HEK293T (cell line): ENCODE results near the gene RAD51.

Source experiments
- BHLHE40 ChIP-seq: fragments of 450-650 bp; IDR thresholded peaks from 2 replicates; pipeline ENCODE4 v1.6.1; 2016; ENCODE audit warnings: mild to moderate bottlenecking, moderate library complexity, borderline replicate concordance
- CTBP1 ChIP-seq: fragments of 450-650 bp; IDR thresholded peaks from 2 replicates; pipeline ENCODE4 v1.6.1; 2016; ENCODE audit warnings: borderline replicate concordance
- FOXA1 ChIP-seq: fragments of 450-650 bp; IDR thresholded peaks from 2 replicates; pipeline ENCODE4 v1.6.1; 2016; ENCODE audit warnings: mild to moderate bottlenecking
- FOXK2 ChIP-seq: fragments of 450-650 bp; IDR thresholded peaks from 2 replicates; pipeline ENCODE4 v1.6.1; 2016; ENCODE audit warnings: mild to moderate bottlenecking
- FOXM1 ChIP-seq: fragments of 450-650 bp; IDR thresholded peaks from 2 replicates; pipeline ENCODE4 v1.6.1; 2017; ENCODE audit warnings: mild to moderate bottlenecking, borderline replicate concordance
- HDGF ChIP-seq: fragments of 450-650 bp; IDR thresholded peaks from 2 replicates; pipeline ENCODE4 v1.6.1; 2017; ENCODE audit warnings: antibody characterized with exemption, borderline replicate concordance
- L3MBTL2 ChIP-seq: fragments of 450-650 bp; conservative IDR thresholded peaks from 2 replicates; pipeline ENCODE4 v1.6.1; 2016; ENCODE audit warnings: mild to moderate bottlenecking
- LEF1 ChIP-seq: fragments of 450-650 bp; IDR thresholded peaks from 2 replicates; pipeline ENCODE4 v1.6.1; 2017; ENCODE audit warnings: mild to moderate bottlenecking, borderline replicate concordance
- NFRKB ChIP-seq: fragments of 450-650 bp; IDR thresholded peaks from 2 replicates; pipeline ENCODE4 v1.6.1; 2016; ENCODE audit warnings: mild to moderate bottlenecking, moderate library complexity
- SP1 ChIP-seq: fragments of 450-650 bp; IDR thresholded peaks from 2 replicates; pipeline ENCODE4 v1.6.1; 2017
- SUZ12 ChIP-seq: fragments of 450-650 bp; IDR thresholded peaks from 2 replicates; pipeline ENCODE4 v1.6.1; 2016; ENCODE audit warnings: mild to moderate bottlenecking
- TARDBP ChIP-seq: fragments of 450-650 bp; IDR thresholded peaks from 2 replicates; pipeline ENCODE4 v1.6.1; 2016
- TF ChIP-seq, protein P1 (sequence below): fragments of 450-650 bp; IDR thresholded peaks from 2 replicates; pipeline ENCODE4 v1.6.1; 2016

- TF ChIP-seq FOXA1 = no peak
- TF ChIP-seq CTBP1 = no peak
- TF ChIP-seq, protein P1, sequence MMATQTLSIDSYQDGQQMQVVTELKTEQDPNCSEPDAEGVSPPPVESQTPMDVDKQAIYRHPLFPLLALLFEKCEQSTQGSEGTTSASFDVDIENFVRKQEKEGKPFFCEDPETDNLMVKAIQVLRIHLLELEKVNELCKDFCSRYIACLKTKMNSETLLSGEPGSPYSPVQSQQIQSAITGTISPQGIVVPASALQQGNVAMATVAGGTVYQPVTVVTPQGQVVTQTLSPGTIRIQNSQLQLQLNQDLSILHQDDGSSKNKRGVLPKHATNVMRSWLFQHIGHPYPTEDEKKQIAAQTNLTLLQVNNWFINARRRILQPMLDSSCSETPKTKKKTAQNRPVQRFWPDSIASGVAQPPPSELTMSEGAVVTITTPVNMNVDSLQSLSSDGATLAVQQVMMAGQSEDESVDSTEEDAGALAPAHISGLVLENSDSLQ = no peak
- TF ChIP-seq SUZ12 = no peak
- TF ChIP-seq HDGF = no peak
- TF ChIP-seq BHLHE40 = no peak
- TF ChIP-seq NFRKB = no peak
- no peak for TF ChIP-seq FOXM1
- no peak for TF ChIP-seq LEF1
- no peak for TF ChIP-seq L3MBTL2
- no peak for TF ChIP-seq FOXK2
- TF ChIP-seq TARDBP = no peak
- no peak for TF ChIP-seq SP1
Observed at GRCh38 chr15:40776537-40777141, 81.7 kb downstream of the RAD51 start.
